GM21723 (cell line): ENCODE results near the gene OST4.

ENCODE experiments used
- ATAC-seq: cut with Tn5 transposase; IDR thresholded peaks from one replicate; pipeline ENCODE4 v1.9.1; 2021; ENCODE audit warnings: mild to moderate bottlenecking, moderate library complexity; ENCODE audit not compliant: unreplicated experiment

The OST4 gene

DNA sequence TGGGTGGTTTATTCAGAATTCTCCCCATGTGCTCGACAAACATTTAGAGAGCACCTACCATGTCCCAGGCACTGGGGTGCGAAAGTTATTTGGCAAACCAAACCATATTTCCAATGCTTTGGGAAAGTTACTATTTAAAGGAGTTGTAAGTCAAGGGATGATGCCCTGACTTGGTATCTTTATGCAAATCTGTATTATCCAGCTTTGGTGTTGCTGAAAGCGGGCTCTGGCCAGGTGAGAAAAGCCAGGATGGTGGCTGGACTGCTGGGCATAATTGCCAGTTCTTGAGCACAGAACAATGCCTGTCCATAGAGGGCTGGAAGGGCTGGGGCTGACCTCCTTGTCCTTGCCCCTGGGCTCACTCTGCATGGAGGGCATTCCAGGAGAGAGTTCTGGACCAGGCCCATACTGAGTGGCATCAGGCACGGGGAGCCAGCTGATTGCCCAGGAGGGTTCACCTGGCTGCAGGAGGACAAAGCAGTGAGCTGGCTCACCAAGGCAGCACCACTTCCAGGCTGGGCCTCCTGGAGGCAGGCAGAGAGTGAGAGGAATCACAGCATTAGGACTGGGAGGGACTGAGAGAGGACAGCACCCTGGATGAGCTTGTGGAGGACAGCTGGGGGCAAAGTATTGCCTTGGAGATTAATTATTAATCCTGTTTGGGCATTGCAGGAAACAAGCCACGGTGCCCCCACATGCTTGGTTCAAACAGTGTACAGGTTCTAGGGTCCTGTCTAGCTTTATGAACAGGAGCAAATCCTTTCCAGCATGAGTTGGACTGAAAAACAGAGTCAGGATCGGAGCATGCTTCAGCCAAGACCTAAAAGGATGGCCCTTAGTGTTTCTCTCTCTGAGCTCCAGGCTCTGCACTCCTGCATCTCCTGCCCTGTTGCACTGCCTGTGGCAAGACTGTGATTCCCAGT lies 22.2 kb upstream of the OST4 start:
- ATAC-seq = no peak

GRCh38 chr2:27092696-27093429 lies 21.4 kb upstream of the OST4 start:
- no peak for ATAC-seq

- no peak for ATAC-seq
Measured at GRCh38 chr2:27091746-27092695, 20.6 kb upstream of the OST4 start.

- no peak for ATAC-seq
Measured at GRCh38 chr2:27089111-27089954, 17.9 kb upstream of the OST4 start.

DNA sequence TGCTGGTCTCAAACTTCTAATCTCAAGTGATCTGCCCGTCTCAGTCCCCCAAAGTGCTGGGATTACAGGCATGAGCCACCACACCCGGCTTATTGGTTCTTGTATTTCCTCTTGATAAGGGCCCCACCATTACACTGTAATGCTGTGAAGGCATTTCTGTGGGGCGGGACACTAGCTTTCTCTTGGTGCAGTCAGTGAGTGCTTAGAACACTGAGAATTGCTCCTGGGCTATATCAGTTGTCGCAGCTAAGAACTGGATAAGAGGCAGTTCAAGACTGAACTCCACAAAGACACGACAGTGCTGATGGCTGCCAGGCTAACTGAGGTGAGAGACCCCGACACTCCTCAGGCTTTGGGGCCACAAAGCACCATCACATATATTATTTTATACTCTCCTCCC lies 17.2 kb upstream of the OST4 start:
- ATAC-seq = no peak

DNA sequence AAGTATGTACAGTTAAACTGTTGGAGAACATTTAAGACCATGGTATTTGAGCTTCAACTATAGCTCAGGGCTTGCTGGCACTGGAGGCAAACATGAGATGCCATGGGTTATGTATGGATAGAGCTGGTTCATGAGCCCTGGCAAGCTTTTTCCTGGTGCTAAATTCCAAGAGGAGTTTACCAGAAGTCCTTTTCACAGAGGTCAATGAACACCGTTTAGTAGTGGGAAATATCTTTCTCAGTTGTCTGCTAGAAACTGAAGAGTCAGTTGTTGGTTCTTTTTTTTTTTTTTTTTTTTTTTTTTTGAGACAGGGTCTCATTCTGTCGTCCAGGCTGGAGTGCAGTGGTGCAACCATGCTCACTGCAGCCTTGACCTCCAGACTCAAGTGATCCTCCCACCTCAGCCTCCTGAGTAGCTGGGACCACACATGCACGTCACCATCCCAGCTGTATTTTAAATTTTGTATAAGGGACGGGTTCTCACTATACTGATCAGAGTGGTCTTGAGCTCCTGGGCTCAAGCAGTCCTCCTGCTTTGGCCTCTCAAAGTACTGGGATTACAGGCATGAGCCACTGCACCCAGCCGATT lies 16.5 kb upstream of the OST4 start:
- no peak for ATAC-seq

GRCh38 chr2:27086724-27087593 lies 15.5 kb upstream of the OST4 start, which contains the start of gene KHK:
Gene KHK (plus strand): TSS chr2:27086772. CDS start chr2:27087260, 488 bp downstream.
- ATAC-seq = peak; percentile 24

GRCh38 chr2:27086090-27086723 lies 14.8 kb upstream of the OST4 start:
- peak; percentile 76 for ATAC-seq

DNA sequence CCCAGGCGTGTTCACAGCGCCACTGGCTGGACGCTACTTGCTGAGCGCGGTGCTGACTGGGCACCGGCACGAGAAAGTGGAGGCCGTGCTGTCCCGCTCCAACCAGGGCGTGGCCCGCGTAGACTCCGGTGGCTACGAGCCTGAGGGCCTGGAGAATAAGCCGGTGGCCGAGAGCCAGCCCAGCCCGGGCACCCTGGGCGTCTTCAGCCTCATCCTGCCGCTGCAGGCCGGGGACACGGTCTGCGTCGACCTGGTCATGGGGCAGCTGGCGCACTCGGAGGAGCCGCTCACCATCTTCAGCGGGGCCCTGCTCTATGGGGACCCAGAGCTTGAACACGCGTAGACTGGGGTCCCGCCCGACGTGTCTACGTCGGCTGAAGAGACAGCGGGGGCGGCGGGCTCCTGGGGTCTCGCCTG lies 14.2 kb upstream of the OST4 start:
- peak; percentile 0 for ATAC-seq

DNA sequence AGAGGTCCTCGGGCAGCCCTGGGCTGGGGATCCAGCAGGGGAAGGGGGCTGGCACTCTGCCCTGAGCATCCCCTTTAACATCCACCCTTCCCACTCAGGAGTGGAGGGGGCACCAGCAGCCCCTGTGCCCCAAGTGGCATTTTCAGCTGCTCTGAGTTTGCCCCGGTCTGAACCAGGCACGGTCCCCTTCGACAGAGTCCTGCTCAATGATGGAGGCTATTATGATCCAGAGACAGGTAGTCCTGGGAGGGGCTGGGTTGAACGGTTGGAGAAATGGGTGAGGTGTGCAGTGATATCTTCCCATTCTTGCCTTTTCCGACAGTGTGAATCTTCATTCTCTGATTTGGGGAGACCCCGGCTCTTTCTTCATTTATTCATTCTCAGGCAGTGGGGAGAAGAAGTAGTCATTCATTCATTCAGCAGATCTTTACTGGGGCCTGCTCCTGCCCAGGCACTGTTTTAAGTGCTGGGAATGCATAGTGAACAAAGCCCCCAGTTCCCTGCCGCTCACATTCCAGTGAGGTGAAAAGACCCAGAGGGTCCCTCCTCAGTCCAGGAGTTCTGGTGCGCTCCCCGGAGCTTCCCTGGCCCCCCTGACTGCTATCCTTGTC lies 13.7 kb upstream of the OST4 start:
- ATAC-seq = no peak

DNA sequence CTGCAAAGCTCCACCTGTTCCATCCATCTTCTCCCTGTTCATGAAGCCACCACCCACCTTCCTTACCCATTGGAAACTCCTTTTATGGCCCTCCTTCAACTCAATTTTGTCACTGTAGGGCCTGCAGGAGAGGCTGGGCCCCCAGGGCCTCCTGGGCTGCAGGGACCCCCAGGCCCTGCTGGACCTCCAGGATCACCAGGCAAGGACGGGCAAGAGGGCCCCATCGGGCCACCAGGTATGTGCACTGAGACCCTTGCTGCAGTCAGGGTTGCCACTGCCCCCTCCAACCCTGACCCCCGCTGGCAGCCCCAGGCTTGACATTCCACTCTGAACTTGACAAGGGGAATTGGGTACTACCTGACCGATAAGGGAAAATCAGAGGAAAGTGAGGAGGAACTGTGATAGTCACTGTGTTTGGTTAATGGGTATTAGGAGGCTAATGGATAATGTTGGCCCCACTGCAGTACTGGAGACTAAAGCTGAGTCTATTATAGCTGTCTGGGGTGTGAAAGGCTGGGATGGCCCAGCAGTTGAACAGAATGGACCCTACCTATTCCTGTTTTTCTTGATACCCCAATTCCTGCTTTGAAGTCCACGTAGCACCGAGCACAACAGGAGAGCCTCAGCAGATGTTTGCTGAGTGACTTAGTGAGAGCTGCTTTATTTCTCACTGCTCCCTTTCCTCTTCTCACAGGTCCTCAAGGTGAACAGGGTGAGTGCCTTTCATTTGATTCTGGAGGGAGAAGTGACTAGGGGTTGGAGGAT lies 13.0 kb upstream of the OST4 start:
- ATAC-seq = no peak

DNA sequence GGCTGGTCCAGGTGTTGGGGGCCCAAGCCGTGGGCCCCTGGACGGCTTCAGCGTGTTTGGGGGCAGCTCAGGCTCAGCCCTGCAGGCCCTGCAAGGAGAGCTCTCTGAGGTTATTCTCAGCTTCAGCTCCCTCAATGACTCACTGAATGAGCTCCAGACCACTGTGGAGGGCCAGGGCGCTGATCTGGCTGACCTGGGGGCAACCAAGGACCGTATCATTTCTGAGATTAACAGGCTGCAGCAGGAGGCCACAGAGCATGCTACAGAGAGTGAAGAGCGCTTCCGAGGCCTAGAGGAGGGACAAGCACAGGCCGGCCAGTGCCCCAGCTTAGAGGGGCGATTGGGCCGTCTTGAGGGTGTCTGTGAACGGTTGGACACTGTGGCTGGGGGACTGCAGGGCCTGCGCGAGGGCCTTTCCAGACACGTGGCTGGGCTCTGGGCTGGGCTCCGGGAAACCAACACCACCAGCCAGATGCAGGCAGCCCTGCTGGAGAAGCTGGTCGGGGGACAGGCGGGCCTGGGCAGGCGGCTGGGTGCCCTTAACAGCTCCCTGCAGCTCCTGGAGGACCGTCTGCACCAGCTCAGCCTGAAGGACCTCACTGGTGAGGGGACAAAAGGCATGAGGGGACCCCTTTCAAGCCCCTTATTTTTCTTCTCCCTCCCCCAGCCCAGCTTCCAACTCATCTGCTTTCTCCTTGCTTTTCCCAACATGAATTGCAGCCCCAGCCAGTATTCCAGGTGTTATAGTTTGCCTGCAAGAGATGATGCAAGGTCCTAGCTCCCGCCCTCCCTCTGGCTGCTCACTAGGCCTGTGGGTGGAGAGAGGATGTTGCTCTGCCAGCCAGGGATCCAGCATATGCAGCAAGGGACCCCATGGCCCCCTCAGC lies 12.2 kb upstream of the OST4 start:
- no peak for ATAC-seq

DNA sequence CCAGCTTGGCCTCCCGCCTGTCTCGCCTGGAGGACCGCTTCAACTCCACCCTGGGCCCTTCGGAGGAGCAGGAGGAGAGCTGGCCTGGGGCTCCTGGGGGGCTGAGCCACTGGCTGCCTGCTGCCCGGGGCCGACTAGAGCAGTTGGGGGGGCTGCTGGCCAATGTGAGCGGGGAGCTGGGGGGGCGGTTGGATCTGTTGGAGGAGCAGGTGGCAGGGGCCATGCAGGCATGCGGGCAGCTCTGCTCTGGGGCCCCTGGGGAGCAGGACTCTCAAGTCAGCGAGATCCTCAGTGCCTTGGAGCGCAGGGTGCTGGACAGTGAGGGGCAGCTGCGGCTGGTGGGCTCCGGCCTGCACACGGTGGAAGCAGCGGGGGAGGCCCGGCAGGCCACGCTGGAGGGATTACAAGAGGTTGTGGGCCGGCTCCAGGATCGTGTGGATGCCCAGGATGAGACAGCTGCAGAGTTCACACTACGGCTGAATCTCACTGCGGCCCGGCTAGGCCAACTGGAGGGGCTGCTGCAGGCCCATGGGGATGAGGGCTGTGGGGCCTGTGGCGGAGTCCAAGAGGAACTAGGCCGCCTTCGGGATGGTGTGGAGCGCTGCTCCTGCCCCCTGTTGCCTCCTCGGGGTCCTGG lies 11.4 kb upstream of the OST4 start:
- no peak for ATAC-seq

- no peak for ATAC-seq
Measured at GRCh38 chr2:27081984-27082772, 10.7 kb upstream of the OST4 start.

- no peak for ATAC-seq
Measured at GRCh38 chr2:27080603-27080936, 9.1 kb upstream of the OST4 start.
